ENCODE results near the gene RNLS. TPM values are rescaled to one million over a fixed set of nuclear protein-coding genes. Genes with fewer than 3 reads are reported as not detected.

Gene RNLS
- total RNA-seq, 1 experiment from 2014 or later, result 8.7 TPM

DNA sequence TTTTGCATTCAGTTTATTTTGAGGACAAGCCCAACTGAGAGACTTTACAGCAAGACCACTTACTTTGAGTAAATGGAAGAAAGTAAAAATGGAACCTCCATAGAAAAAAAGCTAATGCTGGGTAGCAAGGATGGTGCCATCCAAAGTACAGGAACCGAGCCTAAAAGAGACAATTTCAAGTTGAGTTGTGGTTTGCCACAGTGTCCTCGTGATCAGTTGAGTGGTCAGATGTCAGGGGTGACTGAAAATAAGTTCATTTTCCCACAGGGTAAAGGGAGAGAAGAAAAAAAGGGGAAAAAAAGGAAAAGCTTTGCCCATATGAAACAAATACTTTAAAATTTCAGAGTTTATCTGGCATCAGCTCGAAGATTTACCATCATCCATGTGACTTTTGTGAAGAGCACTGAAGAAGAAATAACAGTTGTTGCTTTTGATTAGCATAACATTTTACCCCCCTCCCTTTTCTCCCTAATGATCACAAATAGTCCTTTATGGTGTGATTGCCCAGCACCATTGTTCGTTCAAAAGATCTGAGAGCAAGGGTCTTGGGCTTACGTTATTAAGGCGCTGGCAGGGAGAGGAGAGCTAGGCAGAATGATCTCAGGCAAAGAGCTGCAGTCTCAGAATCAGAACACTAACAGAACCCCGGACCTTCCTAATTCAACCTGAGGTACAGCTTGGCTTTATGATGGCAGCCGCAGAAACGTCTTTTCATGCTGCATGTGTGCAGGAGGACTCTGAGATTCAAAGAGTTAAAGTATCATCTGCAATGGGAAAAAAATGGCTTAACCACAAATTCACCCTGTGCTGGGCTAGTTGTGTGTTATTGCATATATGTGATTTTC lies 338.1 kb downstream of the RNLS start (continued):
- TF ChIP-seq, protein P1, sequence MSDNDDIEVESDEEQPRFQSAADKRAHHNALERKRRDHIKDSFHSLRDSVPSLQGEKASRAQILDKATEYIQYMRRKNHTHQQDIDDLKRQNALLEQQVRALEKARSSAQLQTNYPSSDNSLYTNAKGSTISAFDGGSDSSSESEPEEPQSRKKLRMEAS (CRISPR knock-in tag; IDR thresholded peaks at IDR 0.05), result no peak
- TF ChIP-seq, protein P2, sequence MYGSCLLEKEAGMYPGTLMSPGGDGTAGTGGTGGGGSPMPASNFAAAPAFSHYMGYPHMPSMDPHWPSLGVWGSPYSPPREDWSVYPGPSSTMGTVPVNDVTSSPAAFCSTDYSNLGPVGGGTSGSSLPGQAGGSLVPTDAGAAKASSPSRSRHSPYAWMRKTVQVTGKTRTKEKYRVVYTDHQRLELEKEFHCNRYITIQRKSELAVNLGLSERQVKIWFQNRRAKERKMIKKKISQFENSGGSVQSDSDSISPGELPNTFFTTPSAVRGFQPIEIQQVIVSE (CRISPR knock-in tag; IDR thresholded peaks at IDR 0.05; ENCODE audit: borderline replicate concordance), result no peak

DNA sequence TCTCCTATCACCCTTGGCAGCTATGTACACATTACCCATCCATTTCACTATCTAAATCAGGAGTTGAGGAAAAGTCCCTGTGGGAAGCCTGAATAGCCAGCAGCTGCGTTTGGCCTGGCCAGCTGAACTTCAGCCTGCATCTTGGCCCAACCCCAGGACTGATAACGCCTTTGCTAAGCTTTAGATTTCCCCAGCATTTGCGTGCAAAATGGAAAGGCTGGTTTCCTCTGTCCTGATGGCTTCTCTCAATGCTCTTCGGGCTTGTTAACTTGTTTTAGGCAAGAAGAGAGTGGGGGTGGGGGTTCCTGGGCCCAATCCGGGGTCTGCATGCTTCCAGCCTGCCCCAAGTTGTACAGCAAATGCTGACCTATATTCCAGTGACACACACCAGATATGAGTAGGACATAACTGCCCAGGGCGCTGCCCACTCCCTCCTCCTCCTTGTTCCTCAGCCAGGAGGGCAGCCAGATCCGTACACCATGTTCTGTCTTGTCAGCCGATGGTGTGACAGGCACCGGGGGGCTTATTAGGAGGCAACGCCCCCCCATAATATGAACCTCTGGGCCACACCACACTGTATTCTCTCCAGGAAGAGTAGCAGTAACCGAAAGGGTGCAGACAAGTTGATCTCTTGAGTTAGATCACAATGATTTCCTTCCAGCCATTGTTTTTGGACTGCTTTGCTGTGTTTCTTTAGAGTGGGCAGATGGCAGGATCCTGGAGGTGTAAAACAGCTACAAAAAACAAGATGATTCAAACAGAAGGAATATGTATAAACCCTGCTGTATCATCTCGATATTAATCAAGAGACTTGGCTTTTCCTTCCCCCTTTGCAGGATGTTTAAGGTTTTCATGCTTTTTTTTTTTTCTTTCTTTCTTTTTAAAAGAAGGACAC lies 339.0 kb downstream of the RNLS start:
- ATAC-seq (no peak), DNase-seq (ENCODE audit: low spot score) (no peak)
- no peaks in the 10 kb centered on the region for H3K9me3 Mint-ChIP-seq
- ChIA-PET POLR2A (no interaction called here), CTCF (no interaction called here)
- peaks cover 4% of the 10 kb centered on the region; the same call in 1 of the 2 replicates for H3K4me1 Mint-ChIP-seq
- TF ChIP-seq, protein P3, sequence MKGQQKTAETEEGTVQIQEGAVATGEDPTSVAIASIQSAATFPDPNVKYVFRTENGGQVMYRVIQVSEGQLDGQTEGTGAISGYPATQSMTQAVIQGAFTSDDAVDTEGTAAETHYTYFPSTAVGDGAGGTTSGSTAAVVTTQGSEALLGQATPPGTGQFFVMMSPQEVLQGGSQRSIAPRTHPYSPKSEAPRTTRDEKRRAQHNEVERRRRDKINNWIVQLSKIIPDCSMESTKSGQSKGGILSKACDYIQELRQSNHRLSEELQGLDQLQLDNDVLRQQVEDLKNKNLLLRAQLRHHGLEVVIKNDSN (CRISPR knock-in tag; IDR thresholded peaks at IDR 0.05), result no peak
- no peak for TF ChIP-seq IRF2 (CRISPR knock-in tag; IDR thresholded peaks at IDR 0.05; ENCODE audit: borderline replicate concordance, low read depth)
- TF ChIP-seq, protein P4, sequence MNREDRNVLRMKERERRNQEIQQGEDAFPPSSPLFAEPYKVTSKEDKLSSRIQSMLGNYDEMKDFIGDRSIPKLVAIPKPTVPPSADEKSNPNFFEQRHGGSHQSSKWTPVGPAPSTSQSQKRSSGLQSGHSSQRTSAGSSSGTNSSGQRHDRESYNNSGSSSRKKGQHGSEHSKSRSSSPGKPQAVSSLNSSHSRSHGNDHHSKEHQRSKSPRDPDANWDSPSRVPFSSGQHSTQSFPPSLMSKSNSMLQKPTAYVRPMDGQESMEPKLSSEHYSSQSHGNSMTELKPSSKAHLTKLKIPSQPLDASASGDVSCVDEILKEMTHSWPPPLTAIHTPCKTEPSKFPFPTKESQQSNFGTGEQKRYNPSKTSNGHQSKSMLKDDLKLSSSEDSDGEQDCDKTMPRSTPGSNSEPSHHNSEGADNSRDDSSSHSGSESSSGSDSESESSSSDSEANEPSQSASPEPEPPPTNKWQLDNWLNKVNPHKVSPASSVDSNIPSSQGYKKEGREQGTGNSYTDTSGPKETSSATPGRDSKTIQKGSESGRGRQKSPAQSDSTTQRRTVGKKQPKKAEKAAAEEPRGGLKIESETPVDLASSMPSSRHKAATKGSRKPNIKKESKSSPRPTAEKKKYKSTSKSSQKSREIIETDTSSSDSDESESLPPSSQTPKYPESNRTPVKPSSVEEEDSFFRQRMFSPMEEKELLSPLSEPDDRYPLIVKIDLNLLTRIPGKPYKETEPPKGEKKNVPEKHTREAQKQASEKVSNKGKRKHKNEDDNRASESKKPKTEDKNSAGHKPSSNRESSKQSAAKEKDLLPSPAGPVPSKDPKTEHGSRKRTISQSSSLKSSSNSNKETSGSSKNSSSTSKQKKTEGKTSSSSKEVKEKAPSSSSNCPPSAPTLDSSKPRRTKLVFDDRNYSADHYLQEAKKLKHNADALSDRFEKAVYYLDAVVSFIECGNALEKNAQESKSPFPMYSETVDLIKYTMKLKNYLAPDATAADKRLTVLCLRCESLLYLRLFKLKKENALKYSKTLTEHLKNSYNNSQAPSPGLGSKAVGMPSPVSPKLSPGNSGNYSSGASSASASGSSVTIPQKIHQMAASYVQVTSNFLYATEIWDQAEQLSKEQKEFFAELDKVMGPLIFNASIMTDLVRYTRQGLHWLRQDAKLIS (CRISPR knock-in tag; IDR thresholded peaks at IDR 0.05; ENCODE audit: borderline replicate concordance), result no peak
- H3K27ac Mint-ChIP-seq, result no peak overlapping the region
- H3K4me3 Mint-ChIP-seq, result no peak overlapping the region
- no peaks in the 10 kb centered on the region for H3K27me3 Mint-ChIP-seq (ENCODE audit: low read depth)
- H3K36me3 Mint-ChIP-seq, result no peaks in the 10 kb centered on the region

DNA sequence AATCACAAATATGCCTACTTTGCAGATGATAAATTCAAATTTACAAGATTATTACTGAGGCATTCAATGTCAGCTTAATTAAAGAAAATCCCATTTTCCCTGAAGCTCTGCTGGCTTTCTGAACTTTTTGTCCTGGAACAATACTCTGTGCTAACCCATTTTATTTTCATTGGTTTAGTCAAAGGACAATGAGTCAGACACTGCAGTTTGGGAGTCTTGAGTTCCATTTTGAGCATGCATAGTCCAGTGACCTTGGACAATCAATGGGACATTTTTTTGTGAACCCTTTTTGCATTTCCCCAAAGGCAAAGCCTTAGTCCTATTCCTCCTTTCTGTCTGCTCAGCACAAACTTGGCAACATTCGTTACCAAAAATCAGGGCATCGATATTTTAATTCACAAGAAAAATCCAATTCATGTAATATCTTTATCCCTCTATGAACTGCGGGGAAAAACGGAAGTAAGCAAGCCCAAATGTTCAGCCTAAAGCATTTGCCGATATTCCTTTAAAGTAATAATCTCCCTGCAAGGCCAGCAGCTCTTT lies 339.8 kb downstream of the RNLS start:
- Mint-ChIP-seq H3K4me1 (peaks cover 4% of the 10 kb centered on the region; the same call in 1 of the 2 replicates), H3K27me3 (ENCODE audit: low read depth) (no peaks in the 10 kb centered on the region), H3K9me3 (no peaks in the 10 kb centered on the region), H3K27ac (no peak overlapping the region), H3K4me3 (no peak overlapping the region), H3K36me3 (no peaks in the 10 kb centered on the region)
- CTCF ChIA-PET, result no interaction called here
- TF ChIP-seq, protein P5, sequence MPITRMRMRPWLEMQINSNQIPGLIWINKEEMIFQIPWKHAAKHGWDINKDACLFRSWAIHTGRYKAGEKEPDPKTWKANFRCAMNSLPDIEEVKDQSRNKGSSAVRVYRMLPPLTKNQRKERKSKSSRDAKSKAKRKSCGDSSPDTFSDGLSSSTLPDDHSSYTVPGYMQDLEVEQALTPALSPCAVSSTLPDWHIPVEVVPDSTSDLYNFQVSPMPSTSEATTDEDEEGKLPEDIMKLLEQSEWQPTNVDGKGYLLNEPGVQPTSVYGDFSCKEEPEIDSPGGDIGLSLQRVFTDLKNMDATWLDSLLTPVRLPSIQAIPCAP (CRISPR knock-in tag; IDR thresholded peaks at IDR 0.05), result no peak
- TF ChIP-seq TEAD4 (CRISPR knock-in tag; IDR thresholded peaks at IDR 0.05) (no peak), TCF7 (CRISPR knock-in tag; IDR thresholded peaks at IDR 0.05; ENCODE audit: low read depth) (no peak), RORB (CRISPR knock-in tag; IDR thresholded peaks at IDR 0.05) (no peak), ETV6 (CRISPR knock-in tag; IDR thresholded peaks at IDR 0.05) (no peak), NFE2L1 (CRISPR knock-in tag; IDR thresholded peaks at IDR 0.05) (no peak), TP53 (CRISPR knock-in tag; IDR thresholded peaks at IDR 0.05) (no peak), ZNF138 (CRISPR knock-in tag; conservative IDR thresholded peaks at IDR 0.05) (no peak), MXD4 (CRISPR knock-in tag; IDR thresholded peaks at IDR 0.05; ENCODE audit: borderline replicate concordance) (no peak), SP1 (CRISPR knock-in tag; conservative IDR thresholded peaks at IDR 0.05) (no peak), CREM (CRISPR knock-in tag; IDR thresholded peaks at IDR 0.05) (no peak), NR2C2 (CRISPR knock-in tag; IDR thresholded peaks at IDR 0.05) (no peak)
- TF ChIP-seq, protein P6, sequence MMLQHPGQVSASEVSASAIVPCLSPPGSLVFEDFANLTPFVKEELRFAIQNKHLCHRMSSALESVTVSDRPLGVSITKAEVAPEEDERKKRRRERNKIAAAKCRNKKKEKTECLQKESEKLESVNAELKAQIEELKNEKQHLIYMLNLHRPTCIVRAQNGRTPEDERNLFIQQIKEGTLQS (CRISPR knock-in tag; conservative IDR thresholded peaks at IDR 0.05), result no peak
- TF ChIP-seq, protein P4 (CRISPR knock-in tag; IDR thresholded peaks at IDR 0.05; ENCODE audit: borderline replicate concordance), result no peak
- TF ChIP-seq, protein P7, sequence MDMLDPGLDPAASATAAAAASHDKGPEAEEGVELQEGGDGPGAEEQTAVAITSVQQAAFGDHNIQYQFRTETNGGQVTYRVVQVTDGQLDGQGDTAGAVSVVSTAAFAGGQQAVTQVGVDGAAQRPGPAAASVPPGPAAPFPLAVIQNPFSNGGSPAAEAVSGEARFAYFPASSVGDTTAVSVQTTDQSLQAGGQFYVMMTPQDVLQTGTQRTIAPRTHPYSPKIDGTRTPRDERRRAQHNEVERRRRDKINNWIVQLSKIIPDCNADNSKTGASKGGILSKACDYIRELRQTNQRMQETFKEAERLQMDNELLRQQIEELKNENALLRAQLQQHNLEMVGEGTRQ (CRISPR knock-in tag; IDR thresholded peaks at IDR 0.05), result no peak
- POLR2A ChIA-PET, result no interaction called here
- ATAC-seq, result no peak
- no peak for DNase-seq (ENCODE audit: low spot score)

All from WTC11 (cell line).